Fibroblast of lung (primary cell): ENCODE measurements around the gene CISD3. TPM values are rescaled to one million over a fixed set of nuclear protein-coding genes. Genes with fewer than 3 reads are reported as not detected.

Source experiments
- DNase-seq, 2 donors: peaks; one replicate each; pipeline versions ENCODE4 v3.0.0 to v3.0.0-alpha.2; 2010; ENCODE audit warnings: low read depth in 2 of 2
- H2AFZ ChIP-seq: 2 replicates; pipeline ENCODE4 v1.5.1; 2012; ENCODE audit warnings: low read length, control low read depth, inconsistent platforms
- H3K27ac ChIP-seq: 2 replicates; pipeline ENCODE4 v1.5.1; 2011; ENCODE audit warnings: low read length, control low read depth; ENCODE audit not compliant: insufficient read depth
- H3K27me3 ChIP-seq: 2 replicates; pipeline ENCODE4 v1.5.1; 2011; ENCODE audit warnings: mild to moderate bottlenecking, low read length; ENCODE audit not compliant: control insufficient read depth, insufficient read depth
- H3K36me3 ChIP-seq: 2 replicates; pipeline ENCODE4 v1.5.1; 2011; ENCODE audit warnings: low read length; ENCODE audit not compliant: control insufficient read depth, insufficient read depth
- H3K4me1 ChIP-seq: 2 replicates; pipeline ENCODE4 v1.5.1; 2011; ENCODE audit warnings: low read length; ENCODE audit not compliant: control insufficient read depth, insufficient read depth; ENCODE audit errors: extremely low read depth
- H3K4me2 ChIP-seq: 2 replicates; pipeline ENCODE4 v1.5.1; 2011; ENCODE audit warnings: low read length, control low read depth; ENCODE audit not compliant: insufficient read depth; ENCODE audit errors: extremely low read depth
- H3K4me3 ChIP-seq, 4 experiments: fragments of 200-600 bp in 1 of 4; sonication (generic) in 1 of 4; replicated peaks in 1 of 4; 2 replicates each; pipeline ENCODE4 v1.5.1; 2011 to 2016; ENCODE audit warnings: low read length in 4 of 4, low read depth in 3 of 4, mild to moderate bottlenecking in 3 of 4, control low read depth in 2 of 4, inconsistent platforms in 1 of 4, mixed read lengths in 1 of 4; ENCODE audit not compliant: insufficient read depth in 1 of 4; ENCODE audit errors: control extremely low read depth in 1 of 4
- H3K79me2 ChIP-seq: 2 replicates; pipeline ENCODE4 v1.5.1; 2012; ENCODE audit warnings: mild to moderate bottlenecking, low read length, inconsistent platforms; ENCODE audit not compliant: control insufficient read depth, insufficient read depth
- H3K9ac ChIP-seq: 2 replicates; pipeline ENCODE4 v1.5.1; 2011; ENCODE audit warnings: mild to moderate bottlenecking, low read length, control low read depth; ENCODE audit not compliant: insufficient read depth
- H3K9me3 ChIP-seq: 2 replicates; pipeline ENCODE4 v1.5.1; 2012; ENCODE audit warnings: low read depth, low read length; ENCODE audit not compliant: control insufficient read depth, insufficient read depth
- H4K20me1 ChIP-seq: 2 replicates; pipeline ENCODE4 v1.5.1; 2011; ENCODE audit warnings: low read length; ENCODE audit not compliant: control insufficient read depth, insufficient read depth; ENCODE audit errors: extremely low read depth
- CTCF ChIP-seq, 2 donors: IDR thresholded peaks in 1 of 2; conservative IDR thresholded peaks in 1 of 2; 1 replicate in 1 of 2; 2 replicates in 1 of 2; pipeline ENCODE4 v1.5.1; 2011 to 2012; ENCODE audit warnings: low read length in 2 of 2, control low read depth in 1 of 2, inconsistent platforms in 1 of 2, low read depth in 1 of 2, mild to moderate bottlenecking in 1 of 2
- EZH2 ChIP-seq: IDR thresholded peaks from 2 replicates; pipeline ENCODE4 v1.5.1; 2012; ENCODE audit warnings: low read length, control low read depth, mild to moderate bottlenecking; ENCODE audit errors: missing control alignments
- polyA plus RNA-seq, 2 donors: library from polyadenylated mRNA; depleted of rRNA in 1 of 2; stranded (reverse) in 1 of 2; unstranded in 1 of 2; fragments of >200 nt; gene quantifications; 2 replicates each; pipeline ENCODE4 v1.2.1, GENCODE V29; 2011 to 2012; ENCODE audit warnings: missing spikeins in 1 of 2
- total RNA-seq: library from RNA; depleted of rRNA; stranded (reverse); fragments of >200 nt; gene quantifications from 2 replicates; pipeline ENCODE4 v1.2.1, GENCODE V29; 2014

Gene CISD3
- total and polyA plus RNA-seq, 2 donors (not counting 1 experiment from before 2014, with no cell fraction given): 4.0 to 5.7 TPM

DNA sequence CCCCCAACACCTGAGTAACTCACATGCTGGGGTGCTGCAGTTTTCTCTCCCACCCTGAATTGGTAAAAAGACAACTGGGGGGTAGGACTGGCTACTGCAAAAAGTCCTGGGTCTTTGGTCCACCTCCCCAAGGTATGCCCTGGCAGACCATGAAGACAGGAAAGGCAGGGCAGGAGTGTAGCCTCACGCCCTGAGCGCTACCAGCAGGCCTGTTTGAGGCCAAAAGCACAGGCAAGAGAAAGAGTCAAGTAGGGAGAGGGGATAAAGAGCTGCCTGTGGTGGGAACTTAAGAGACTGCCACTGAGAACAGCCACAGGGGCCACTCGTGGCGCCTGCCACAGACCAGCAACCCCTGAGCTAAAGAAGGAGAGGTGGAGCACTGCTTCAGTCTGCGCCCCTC is 36.2 kb downstream of the CISD3 start:
- DNase-seq: no peak
- no peak overlapping the region for H2AFZ ChIP-seq
- H3K9me3 ChIP-seq: no peaks in the 10 kb centered on the region
- H3K36me3 ChIP-seq: peaks cover 21% of the 10 kb centered on the region
- H4K20me1 ChIP-seq: no peaks in the 10 kb centered on the region
- no peak overlapping the region for H3K4me3 ChIP-seq
- no peak overlapping the region for H3K9ac ChIP-seq
- no peaks in the 10 kb centered on the region for H3K27me3 ChIP-seq
- no peak overlapping the region for H3K27ac ChIP-seq
- no peaks in the 10 kb centered on the region for H3K4me1 ChIP-seq
- H3K4me2 ChIP-seq: no peak overlapping the region
- H3K79me2 ChIP-seq: no peaks in the 10 kb centered on the region
- no peak for TF ChIP-seq EZH2
- TF ChIP-seq CTCF (conservative IDR thresholded peaks at IDR 0.05 in 1 of 2, IDR thresholded peaks at IDR 0.05 in 1 of 2; ENCODE audit: low read depth in 1 of 2, low read length in 2 of 2): no peak

GRCh38 chr17:38768417-38768816 is 38.3 kb downstream of the CISD3 start:
- H3K36me3 ChIP-seq: peaks cover 16% of the 10 kb centered on the region
- no peak overlapping the region for H3K27ac ChIP-seq

DNA sequence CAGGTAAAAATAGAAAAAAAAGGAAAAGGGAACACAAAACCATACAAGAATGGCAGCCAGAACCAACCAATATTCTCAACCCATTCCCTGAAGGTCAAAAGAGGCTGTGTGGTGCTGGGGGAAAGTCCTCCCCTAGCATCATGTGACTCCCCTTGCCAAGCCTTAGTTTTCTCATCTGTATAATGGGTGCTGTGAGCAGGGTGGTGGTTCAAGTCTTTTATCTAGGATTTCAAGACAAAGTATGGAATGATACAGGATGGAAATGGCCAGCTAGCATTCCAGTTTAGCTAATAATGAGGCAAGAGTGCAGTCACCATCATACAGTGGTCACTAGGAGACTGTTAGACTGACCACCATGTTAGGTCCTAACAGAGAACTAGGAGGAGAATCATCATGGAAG is 43.1 kb downstream of the CISD3 start:
- Histone ChIP-seq H3K9ac (no peak overlapping the region), H3K79me2 (no peaks in the 10 kb centered on the region), H3K4me2 (no peak overlapping the region), H3K36me3 (peaks cover 20% of the 10 kb centered on the region), H3K27me3 (no peaks in the 10 kb centered on the region), H3K4me3 (no peak overlapping the region), H4K20me1 (no peaks in the 10 kb centered on the region), H3K9me3 (no peaks in the 10 kb centered on the region), H3K27ac (no peak overlapping the region), H3K4me1 (no peaks in the 10 kb centered on the region), H2AFZ (no peak overlapping the region)
- no peak for DNase-seq
- TF ChIP-seq EZH2 (no peak), CTCF (conservative IDR thresholded peaks at IDR 0.05 in 1 of 2, IDR thresholded peaks at IDR 0.05 in 1 of 2; ENCODE audit: low read depth in 1 of 2, low read length in 2 of 2) (no peak)

More at GRCh38 chr17:38768417-38768816, 38.3 kb downstream of the CISD3 start:
- Histone ChIP-seq H3K4me3 (no peak overlapping the region), H2AFZ (no peak overlapping the region), H3K9me3 (no peaks in the 10 kb centered on the region), H4K20me1 (no peaks in the 10 kb centered on the region), H3K4me2 (no peak overlapping the region), H3K79me2 (no peaks in the 10 kb centered on the region), H3K27me3 (no peaks in the 10 kb centered on the region), H3K9ac (no peak overlapping the region), H3K4me1 (no peaks in the 10 kb centered on the region)
- TF ChIP-seq CTCF (conservative IDR thresholded peaks at IDR 0.05 in 1 of 2, IDR thresholded peaks at IDR 0.05 in 1 of 2; ENCODE audit: low read depth in 1 of 2, low read length in 2 of 2): no peak
- no peak for TF ChIP-seq EZH2
- DNase-seq: no peak
